Activated naive CD8-positive, alpha-beta T cell (primary cell): ENCODE data around the gene ACSF2.

Experiments
- H3K27ac Mint-ChIP-seq: one replicate; pipeline ENCODE4 v1.8.0; 2021; ENCODE audit warnings: mixed read lengths
- H3K27me3 Mint-ChIP-seq: one replicate; pipeline ENCODE4 v1.8.0; 2021; ENCODE audit warnings: mixed read lengths
- H3K36me3 Mint-ChIP-seq: one replicate; pipeline ENCODE4 v1.8.0; 2021; ENCODE audit warnings: mixed read lengths
- H3K4me1 Mint-ChIP-seq: one replicate; pipeline ENCODE4 v1.8.0; 2021; ENCODE audit warnings: low read depth, mixed read lengths
- H3K4me3 Mint-ChIP-seq: one replicate; pipeline ENCODE4 v1.8.0; 2021; ENCODE audit warnings: mild to moderate bottlenecking, mixed read lengths
- H3K9me3 Mint-ChIP-seq: one replicate; pipeline ENCODE4 v1.8.0; 2021; ENCODE audit warnings: low read depth, mixed read lengths

The ACSF2 gene

DNA sequence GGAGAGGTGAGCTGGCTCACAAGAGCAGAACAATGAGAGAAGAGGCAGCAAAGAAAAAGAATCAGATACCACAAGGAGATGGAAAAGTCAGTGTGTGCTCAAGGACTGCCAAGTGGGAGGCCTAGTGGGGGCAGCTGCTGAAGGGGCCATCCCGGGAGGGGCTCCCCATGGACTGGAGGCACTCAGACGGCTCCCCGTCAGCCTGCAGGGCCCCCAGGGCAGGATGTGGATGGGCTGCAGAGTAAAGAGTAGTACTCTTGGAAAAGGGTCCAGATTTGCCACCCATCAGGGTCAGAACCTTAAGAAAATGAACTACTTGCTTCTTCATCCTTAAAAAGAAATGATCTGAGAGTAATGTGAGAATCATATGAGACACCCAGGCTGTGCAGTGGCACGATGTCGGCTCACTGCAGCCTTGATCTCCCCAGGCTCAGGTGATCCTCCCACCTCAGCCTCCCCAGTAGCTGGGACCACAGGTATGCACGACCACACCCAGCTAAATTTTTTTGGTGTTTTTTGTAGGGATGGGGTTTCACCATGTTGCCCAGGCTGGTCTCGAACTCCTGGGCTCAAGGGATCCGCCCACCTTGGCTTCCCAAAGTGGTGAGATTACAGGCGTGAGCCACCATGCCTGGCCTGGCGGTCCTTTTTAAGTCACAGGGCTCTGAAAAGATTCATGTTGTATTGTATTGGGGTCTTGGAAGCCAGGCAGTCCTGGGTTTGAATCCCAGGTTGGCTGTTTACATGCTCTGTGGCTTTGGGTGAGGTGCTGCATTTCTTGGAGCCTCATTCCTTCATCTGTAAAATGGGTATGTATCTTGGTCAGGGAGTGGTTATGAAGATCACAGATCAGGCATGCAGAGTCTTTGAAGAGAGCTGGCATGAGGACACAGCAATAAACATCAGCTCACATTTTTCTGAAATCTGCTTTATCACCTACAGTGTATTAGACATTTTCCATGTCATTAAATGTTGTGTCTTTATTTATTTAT is 15.1 kb downstream of the ACSF2 start:
- H3K27ac Mint-ChIP-seq, result no peak overlapping the region
- no peaks in the 10 kb centered on the region for H3K9me3 Mint-ChIP-seq
- H3K27me3 Mint-ChIP-seq, result no peaks in the 10 kb centered on the region
- H3K4me1 Mint-ChIP-seq, result no peaks in the 10 kb centered on the region
- H3K4me3 Mint-ChIP-seq, result no peak overlapping the region
- peaks cover 3% of the 10 kb centered on the region for H3K36me3 Mint-ChIP-seq

DNA sequence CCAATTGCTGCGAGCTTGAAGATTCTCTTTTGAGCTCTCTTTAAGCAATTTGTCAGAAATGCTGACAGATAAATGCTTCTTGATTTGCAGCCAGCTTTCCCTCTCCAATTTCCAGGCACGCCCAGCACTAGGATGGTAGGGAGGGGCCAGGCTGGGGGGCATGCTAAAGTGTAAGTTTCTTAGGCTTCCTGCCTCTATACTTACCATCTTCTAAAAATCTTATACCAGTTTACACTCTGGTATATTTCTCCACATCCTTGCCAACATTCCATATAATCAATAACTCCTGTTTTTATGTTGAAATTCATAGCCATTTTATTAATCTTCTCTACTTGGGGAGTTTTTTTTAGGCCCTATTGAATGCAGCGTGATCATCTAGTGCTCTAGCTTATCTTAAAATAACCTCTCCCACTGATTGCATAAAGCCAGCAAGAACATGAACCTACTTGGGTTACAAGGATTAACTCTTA is 17.5 kb downstream of the ACSF2 start:
- no peak overlapping the region for H3K4me3 Mint-ChIP-seq
- no peaks in the 10 kb centered on the region for H3K9me3 Mint-ChIP-seq
- no peaks in the 10 kb centered on the region for H3K27me3 Mint-ChIP-seq
- no peak overlapping the region for H3K27ac Mint-ChIP-seq
- no peaks in the 10 kb centered on the region for H3K36me3 Mint-ChIP-seq
- H3K4me1 Mint-ChIP-seq, result no peaks in the 10 kb centered on the region

DNA sequence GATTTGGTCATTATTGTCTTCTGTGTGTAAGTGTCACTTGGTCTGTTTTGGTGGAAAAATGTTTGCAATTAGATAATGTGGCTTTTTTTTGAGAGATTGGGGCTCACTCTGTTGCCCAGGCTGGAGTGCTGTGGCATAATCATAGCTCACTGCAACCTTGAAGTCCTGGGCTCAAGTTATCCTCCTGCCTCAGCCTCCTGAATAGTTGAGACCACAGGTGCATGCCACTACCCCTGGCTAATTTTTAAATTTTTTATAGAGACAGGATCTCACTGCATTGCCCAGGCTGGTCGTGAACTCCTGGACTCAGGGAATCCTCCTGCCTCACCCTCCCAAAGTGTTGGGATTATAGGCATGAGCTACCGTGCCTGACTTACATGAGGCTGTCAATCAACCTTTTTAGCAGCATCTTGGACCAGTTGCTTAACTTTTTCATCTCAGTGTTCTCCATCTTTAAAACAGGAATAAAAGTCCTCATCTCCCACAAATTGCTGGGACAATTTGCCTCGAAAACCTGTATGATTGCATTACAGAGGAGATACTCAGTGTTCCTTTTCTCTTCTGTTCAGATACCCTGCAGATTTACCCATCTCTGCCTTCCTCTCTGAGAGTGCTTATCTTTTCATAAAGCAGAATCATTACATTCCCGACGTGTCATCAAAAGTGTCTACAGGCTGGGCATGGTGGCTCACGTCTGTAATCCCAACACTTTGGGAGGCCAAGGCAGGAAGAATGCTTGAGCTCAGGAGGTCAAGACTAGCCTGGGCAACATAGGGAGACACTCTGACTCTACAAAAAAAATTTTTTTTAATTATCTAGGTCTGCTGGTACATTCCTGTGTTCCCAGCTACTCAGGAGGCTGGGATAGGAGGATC is 19.1 kb downstream of the ACSF2 start:
- H3K9me3 Mint-ChIP-seq, result no peaks in the 10 kb centered on the region
- no peak overlapping the region for H3K4me3 Mint-ChIP-seq
- no peaks in the 10 kb centered on the region for H3K27me3 Mint-ChIP-seq
- no peaks in the 10 kb centered on the region for H3K4me1 Mint-ChIP-seq
- H3K36me3 Mint-ChIP-seq, result no peaks in the 10 kb centered on the region
- H3K27ac Mint-ChIP-seq, result no peak overlapping the region

DNA sequence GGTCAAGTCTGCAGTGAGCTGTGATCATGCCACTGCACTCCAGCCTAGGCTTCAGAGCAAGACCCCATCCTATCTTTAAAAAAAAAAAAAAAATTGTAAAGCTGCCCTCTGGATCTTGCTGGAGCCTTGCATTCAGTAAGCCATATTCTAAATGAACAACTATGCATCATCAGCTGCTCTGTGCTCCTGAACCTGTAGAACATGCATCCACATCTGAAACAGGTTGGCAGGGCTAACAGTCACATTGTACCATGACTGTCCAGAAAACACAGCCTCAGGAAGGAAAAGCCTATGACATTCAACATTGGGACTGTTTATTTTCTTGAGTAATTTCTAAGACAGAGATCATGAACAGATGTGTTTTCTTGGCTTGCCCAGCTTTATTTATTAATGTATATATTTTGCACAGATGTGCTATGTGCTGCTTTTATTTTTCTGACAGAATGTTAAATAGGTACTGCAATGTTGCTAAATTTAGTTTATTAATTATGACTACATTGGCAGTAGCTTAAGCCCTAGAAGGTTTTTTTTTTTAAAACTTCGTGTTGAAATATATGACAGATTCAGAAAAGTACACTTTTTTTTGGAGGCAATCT is 19.8 kb downstream of the ACSF2 start:
- Mint-ChIP-seq H3K36me3 (peaks cover 4% of the 10 kb centered on the region), H3K4me1 (no peaks in the 10 kb centered on the region), H3K27me3 (no peaks in the 10 kb centered on the region)

DNA sequence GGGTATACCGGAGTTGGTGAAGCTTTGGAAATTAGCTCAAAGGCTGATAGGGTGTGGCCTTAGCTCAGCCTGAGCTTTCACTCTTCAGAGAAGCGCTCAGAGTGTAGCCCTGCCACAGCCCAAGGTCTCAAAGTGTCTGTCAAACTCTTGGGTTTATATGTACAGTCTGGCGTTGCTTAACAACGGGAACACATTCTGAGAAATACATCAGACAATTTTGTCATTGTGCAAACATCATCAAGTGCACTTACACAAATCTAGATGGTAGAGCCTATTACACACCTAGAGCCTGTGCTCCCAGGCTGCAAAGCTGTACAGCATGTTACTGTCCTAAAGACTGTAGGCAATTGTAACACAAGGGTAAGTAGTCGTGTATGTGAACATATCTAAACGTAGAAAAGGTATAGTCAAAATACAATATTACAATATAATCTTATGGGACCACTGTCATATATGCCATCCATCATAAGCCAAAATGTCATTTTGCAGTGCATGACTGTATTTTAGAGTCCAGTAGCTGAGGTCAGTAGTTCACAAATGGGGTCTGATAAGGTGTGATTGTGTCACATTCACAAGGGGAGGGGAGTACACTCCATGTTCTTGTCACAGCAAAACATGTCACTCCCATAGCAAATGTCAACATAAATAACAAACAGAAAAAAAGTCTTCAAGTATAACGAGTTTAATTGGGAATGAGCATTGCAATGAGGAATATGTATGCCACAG is 22.0 kb downstream of the ACSF2 start:
- H3K27me3 Mint-ChIP-seq, result no peaks in the 10 kb centered on the region
- H3K36me3 Mint-ChIP-seq, result peaks cover 5% of the 10 kb centered on the region
- H3K9me3 Mint-ChIP-seq, result no peaks in the 10 kb centered on the region
- no peak overlapping the region for H3K27ac Mint-ChIP-seq
- no peak overlapping the region for H3K4me3 Mint-ChIP-seq
- no peaks in the 10 kb centered on the region for H3K4me1 Mint-ChIP-seq

More for the DNA sequence above, 19.8 kb downstream of the ACSF2 start:
- no peak overlapping the region for H3K4me3 Mint-ChIP-seq
- no peaks in the 10 kb centered on the region for H3K9me3 Mint-ChIP-seq
- H3K27ac Mint-ChIP-seq, result no peak overlapping the region

DNA sequence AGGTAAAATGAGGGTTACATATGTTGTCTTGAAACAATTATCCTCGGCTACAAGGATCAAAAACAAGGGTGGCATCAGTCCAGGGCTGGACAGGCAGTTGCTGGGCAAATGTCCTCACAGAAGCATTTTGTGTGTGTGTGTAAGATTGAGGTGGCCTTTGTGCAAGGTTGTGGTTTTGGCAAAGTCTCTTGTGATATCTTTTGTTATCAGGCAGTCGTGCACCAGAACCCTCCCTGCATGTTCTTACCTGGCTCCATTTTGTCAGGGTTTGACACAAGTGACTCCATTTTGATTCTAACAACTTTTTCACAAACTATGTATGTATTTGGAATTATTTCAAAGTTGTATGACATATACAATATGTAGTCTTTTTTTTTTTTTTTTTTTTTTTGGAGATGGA is 22.6 kb downstream of the ACSF2 start:
- Mint-ChIP-seq H3K27me3 (no peaks in the 10 kb centered on the region), H3K27ac (no peak overlapping the region), H3K4me3 (no peak overlapping the region), H3K36me3 (peaks cover 5% of the 10 kb centered on the region), H3K4me1 (no peaks in the 10 kb centered on the region), H3K9me3 (no peaks in the 10 kb centered on the region)

DNA sequence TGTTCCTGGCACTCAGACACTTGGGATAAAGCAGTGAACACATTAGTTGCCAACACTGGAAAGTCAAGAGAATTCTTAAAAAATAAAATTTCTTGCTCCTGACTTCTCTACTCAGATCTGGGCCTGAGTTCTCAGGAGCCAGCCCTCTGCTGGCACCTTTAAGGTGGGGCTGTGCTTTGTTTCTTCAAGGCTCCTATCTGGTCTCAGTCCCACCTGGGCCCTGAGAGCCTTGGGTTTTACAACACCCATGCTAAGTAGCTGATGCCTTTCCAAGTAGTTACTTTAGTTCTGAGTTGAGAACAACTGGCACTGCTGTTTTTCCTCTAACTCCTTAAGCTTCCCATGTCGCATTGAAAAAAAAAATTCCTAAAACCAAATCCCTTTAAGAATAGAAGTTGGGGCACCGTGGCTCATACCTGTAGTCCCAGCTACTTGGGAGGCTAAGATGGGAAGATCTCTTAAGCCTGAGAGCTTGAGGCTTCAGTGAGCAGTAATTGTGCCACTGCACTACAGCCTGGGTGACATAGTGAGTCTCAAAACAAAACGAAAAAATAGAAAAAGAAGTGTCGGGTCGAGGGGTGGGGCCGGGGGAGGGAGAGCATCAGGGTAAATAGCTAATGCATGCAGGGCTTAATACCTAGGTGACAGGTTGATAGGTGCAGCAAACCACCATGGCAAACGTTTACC is 26.1 kb downstream of the ACSF2 start:
- H3K36me3 Mint-ChIP-seq, result peaks cover 8% of the 10 kb centered on the region
- no peaks in the 10 kb centered on the region for H3K27me3 Mint-ChIP-seq
- H3K9me3 Mint-ChIP-seq, result no peaks in the 10 kb centered on the region
- H3K4me3 Mint-ChIP-seq, result no peak overlapping the region
- no peak overlapping the region for H3K27ac Mint-ChIP-seq
- H3K4me1 Mint-ChIP-seq, result no peaks in the 10 kb centered on the region

DNA sequence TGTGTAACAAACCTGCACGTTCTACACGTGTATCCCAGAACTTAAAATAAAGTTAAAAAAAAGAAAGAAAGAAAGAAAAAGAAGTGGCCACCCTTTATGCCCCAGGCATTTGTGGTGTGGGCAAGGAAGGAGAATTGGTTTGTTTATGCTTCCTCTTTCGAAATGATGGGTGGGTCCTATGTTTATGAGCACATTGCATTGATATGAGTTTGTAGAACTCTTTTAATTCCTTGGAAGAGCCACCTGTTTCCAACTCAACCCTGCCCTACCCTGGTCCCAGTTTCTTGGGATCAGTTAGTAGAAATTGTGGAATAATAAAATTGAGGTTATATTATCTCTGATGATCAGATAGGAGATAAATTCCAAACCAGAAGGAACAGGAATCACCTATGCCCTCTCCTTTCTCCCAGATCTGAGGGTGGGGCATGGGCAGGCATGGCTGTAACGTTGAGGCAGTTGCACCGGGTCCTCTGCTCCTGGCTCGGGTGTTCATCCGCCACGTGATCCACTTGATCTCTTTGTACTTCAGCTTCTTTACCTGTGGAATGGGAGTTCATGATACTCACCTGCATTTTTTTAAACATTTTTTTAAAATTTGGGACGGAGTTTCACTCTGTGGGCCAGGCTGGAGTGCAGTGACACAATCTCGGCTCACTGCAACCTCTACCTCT is 26.7 kb downstream of the ACSF2 start:
- no peak overlapping the region for H3K27ac Mint-ChIP-seq
- no peaks in the 10 kb centered on the region for H3K4me1 Mint-ChIP-seq
- no peak overlapping the region for H3K4me3 Mint-ChIP-seq
- H3K27me3 Mint-ChIP-seq, result no peaks in the 10 kb centered on the region
- no peaks in the 10 kb centered on the region for H3K9me3 Mint-ChIP-seq
- peaks cover 8% of the 10 kb centered on the region for H3K36me3 Mint-ChIP-seq

DNA sequence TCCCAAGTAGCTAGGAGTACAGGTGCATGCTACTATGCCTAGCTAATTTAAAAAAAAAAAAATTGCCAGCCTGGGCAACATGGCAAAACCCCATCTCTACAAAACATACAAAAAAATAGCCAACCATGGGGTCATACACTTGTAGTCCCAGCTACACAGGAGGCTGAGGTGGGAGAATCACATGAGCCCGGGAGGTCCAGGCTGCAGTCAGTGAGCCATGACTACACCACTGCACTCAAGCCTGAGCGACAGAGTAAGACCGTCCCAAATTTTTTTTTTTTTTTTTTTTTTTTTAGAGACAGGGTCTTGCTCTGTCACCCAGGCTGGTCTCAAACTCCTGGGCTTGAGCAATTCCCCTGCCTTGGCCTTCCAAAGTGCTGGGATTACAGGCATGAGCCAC is 27.9 kb downstream of the ACSF2 start:
- no peaks in the 10 kb centered on the region for H3K9me3 Mint-ChIP-seq
- no peak overlapping the region for H3K27ac Mint-ChIP-seq
- H3K27me3 Mint-ChIP-seq, result no peaks in the 10 kb centered on the region
- H3K4me3 Mint-ChIP-seq, result no peak overlapping the region
- no peaks in the 10 kb centered on the region for H3K4me1 Mint-ChIP-seq
- H3K36me3 Mint-ChIP-seq, result peaks cover 8% of the 10 kb centered on the region

DNA sequence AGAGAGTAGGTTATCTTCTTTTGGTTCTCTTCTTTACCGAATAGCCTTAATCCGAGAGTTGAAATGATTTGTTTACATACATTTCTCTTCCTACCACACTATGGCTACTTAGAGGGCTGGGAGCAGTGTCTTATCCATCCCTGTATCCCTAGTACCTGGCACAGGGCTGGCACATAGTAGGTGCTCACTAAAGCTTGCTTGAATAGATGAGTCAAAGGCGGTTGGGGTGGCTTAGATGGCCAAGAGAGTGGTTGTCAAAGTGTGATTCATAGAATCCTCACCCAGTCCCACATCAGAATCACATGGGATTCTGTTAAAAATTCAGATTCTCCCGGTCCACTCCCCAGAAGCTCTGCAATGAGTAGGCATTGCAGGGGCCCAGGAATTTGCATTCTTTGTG is 31.6 kb downstream of the ACSF2 start:
- no peaks in the 10 kb centered on the region for H3K9me3 Mint-ChIP-seq
- H3K4me1 Mint-ChIP-seq, result no peaks in the 10 kb centered on the region
- no peak overlapping the region for H3K27ac Mint-ChIP-seq
- no peaks in the 10 kb centered on the region for H3K27me3 Mint-ChIP-seq
- no peak overlapping the region for H3K4me3 Mint-ChIP-seq
- peaks cover 4% of the 10 kb centered on the region for H3K36me3 Mint-ChIP-seq

DNA sequence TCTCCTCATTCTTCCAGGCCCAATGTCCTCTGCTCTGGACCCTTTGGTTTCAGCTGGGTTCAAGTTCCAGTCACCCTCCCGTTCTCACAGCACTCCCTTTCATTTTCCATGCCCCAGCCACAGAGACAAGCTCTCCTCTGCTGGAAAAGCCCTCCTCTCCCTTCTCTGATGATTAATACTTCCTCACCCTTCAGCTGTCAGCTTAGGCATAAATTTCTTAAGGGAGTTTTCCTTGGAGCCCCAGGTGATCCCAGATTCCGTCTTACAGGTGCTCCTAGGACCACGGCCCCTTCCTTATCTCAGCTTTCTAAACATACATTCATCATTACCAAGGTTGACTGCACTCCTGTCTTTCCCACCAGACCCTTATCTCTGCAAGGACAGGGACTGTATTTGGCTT is 32.3 kb downstream of the ACSF2 start:
- H3K9me3 Mint-ChIP-seq, result no peaks in the 10 kb centered on the region
- no peak overlapping the region for H3K27ac Mint-ChIP-seq
- no peak overlapping the region for H3K4me3 Mint-ChIP-seq
- H3K27me3 Mint-ChIP-seq, result no peaks in the 10 kb centered on the region
- H3K36me3 Mint-ChIP-seq, result peaks cover 4% of the 10 kb centered on the region
- no peaks in the 10 kb centered on the region for H3K4me1 Mint-ChIP-seq

DNA sequence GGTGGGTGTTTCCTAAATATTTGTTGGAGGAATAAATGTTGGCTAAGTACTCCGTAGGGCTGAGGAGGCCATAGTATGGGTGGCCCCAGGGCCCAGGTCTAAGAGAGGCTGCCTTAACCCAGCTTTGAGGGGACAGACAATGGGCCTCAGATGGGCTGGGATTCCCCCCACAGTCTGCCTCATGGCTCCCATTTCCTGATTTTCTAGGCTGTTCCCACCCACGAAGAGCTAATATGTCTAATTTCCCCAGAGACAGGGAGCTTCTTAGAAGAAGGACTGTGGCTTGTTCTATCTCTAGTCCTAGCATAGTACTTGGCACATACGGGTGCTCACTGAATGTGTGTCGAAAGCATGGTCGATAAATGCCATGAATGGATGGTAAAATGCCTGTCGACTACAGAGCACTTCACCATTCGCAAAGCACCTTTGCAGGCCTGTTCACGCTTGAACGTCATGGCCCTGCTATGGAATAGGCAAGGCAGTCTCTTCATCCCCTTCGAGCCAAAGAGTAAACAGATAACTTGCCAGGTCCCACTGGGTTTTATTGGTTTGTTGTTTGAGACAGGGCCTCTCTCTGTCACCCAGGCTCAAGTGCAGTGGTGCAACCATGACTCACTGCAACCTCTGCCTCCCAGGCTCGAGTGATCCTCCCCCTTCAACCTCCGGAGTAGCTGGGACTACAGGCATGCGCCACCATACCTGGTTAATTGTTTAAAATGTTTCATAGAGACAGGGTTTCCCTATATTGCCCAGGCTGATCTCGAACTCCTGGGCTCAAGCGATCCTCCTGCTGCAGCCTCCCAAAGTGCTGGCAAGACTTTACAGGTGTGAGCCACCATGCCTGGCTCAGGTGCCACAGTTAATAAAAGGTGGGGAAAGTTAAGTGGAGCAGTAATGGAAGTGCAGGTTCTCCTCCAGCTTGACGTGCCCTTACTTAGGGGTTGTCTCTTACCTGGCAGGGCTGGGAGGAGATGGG is 33.0 kb downstream of the ACSF2 start:
- no peaks in the 10 kb centered on the region for H3K27me3 Mint-ChIP-seq
- H3K4me1 Mint-ChIP-seq, result no peaks in the 10 kb centered on the region
- peaks cover 4% of the 10 kb centered on the region for H3K36me3 Mint-ChIP-seq
- no peak overlapping the region for H3K4me3 Mint-ChIP-seq
- H3K9me3 Mint-ChIP-seq, result no peaks in the 10 kb centered on the region
- H3K27ac Mint-ChIP-seq, result no peak overlapping the region

DNA sequence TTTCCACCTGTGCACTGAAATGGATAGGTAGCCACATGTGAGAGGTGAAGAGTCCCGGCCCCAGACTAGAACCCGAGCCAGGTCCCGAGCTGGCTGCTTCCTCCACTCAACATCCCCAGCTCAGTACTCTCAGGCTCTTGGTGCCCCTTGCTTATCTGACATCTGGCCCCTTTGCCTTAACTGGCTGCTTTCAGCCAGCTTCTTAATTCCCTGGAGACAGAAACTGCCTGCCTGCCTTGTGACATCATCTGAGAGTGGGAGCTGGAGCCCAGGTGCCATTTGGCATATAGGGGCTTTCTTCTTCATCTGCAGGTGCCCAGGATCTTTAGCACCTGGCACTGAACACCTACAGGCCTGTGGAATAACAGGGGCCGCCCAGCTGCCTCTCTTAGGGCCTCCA is 33.7 kb downstream of the ACSF2 start:
- Mint-ChIP-seq H3K27me3 (no peaks in the 10 kb centered on the region), H3K4me1 (no peaks in the 10 kb centered on the region), H3K4me3 (no peak overlapping the region), H3K36me3 (peaks cover 4% of the 10 kb centered on the region), H3K9me3 (no peaks in the 10 kb centered on the region), H3K27ac (no peak overlapping the region)
